CD4-positive, alpha-beta T cell (primary cell): Measurements from ENCODE around the gene CAMK2A. TPM values are rescaled to one million over a fixed set of nuclear protein-coding genes. Genes with fewer than 3 reads are reported as not detected.

Source experiments
- ATAC-seq: fragments of 200-7000 bp; cut with Tn5 transposase; one replicate; pipeline ENCODE4 v1.10.0; 2022; ENCODE audit warnings: mild to moderate bottlenecking; ENCODE audit not compliant: poor library complexity
- CTCF ChIA-PET: fragments of 350-600 bp; sonication (Branson Sonifier 250); formaldehyde crosslinking; loops from one replicate; lab custom pipeline; 2021; ENCODE audit warnings: antibody characterized with exemption, inconsistent platforms; lab: Charles Lee
- POLR2A ChIA-PET: fragments of 350-600 bp; sonication (Branson Sonifier 250); formaldehyde crosslinking; loops from one replicate; lab custom pipeline; 2021; ENCODE audit warnings: antibody characterized with exemption, inconsistent platforms; lab: Charles Lee
- DNase-seq, 14 experiments: peaks; one replicate each; pipeline ENCODE4 v3.0.0-alpha.2; 2013 to 2020; ENCODE audit warnings: mixed read lengths in 2 of 14
- H3K27ac ChIP-seq, 2 donors: one replicate each; pipeline versions ENCODE4 v1.5.1 to v1.7.0; 2013; ENCODE audit warnings: low read length in 2 of 2, low read depth in 1 of 2, mild to moderate bottlenecking in 1 of 2
- H3K27me3 ChIP-seq, 2 experiments: 1 replicate in 1 of 2; 2 replicates in 1 of 2; pipeline versions ENCODE4 v1.6.1 to v1.7.0; 2013; ENCODE audit warnings: low read length in 2 of 2, control low read depth in 1 of 2, mild to moderate bottlenecking in 1 of 2, moderate library complexity in 1 of 2; ENCODE audit not compliant: insufficient read depth in 2 of 2, control insufficient read depth in 1 of 2
- H3K36me3 ChIP-seq: one replicate; pipeline ENCODE4 v1.6.1; 2013; ENCODE audit warnings: low read length, control low read depth; ENCODE audit not compliant: insufficient read depth
- H3K4me1 ChIP-seq: one replicate; pipeline ENCODE4 v1.6.1; 2013; ENCODE audit warnings: low read length, control low read depth; ENCODE audit not compliant: insufficient read depth
- H3K4me3 ChIP-seq: one replicate; pipeline ENCODE4 v1.5.1; 2013; ENCODE audit warnings: mild to moderate bottlenecking, low read length, moderate library complexity
- H3K9me3 ChIP-seq, 2 experiments: 1 replicate in 1 of 2; 2 replicates in 1 of 2; pipeline versions ENCODE4 v1.6.1 to v1.7.0; 2013; ENCODE audit warnings: low read length in 2 of 2, mild to moderate bottlenecking in 2 of 2, control low read depth in 1 of 2, moderate library complexity in 1 of 2; ENCODE audit not compliant: control insufficient read depth in 1 of 2, insufficient read depth in 1 of 2
- H3K27ac Mint-ChIP-seq: one replicate; pipeline ENCODE4 v1.8.0; 2020; ENCODE audit warnings: mixed read lengths
- H3K27me3 Mint-ChIP-seq: one replicate; pipeline ENCODE4 v1.8.0; 2021; ENCODE audit warnings: mixed read lengths
- H3K36me3 Mint-ChIP-seq: one replicate; pipeline ENCODE4 v1.8.0; 2021; ENCODE audit warnings: low read depth, mixed read lengths
- H3K4me1 Mint-ChIP-seq: one replicate; pipeline ENCODE4 v1.8.0; 2021; ENCODE audit warnings: low read depth, mixed read lengths
- H3K4me3 Mint-ChIP-seq: one replicate; pipeline ENCODE4 v1.8.0; 2020; ENCODE audit warnings: mild to moderate bottlenecking, mixed read lengths
- H3K9me3 Mint-ChIP-seq: one replicate; pipeline ENCODE4 v1.8.0; 2020; ENCODE audit warnings: mixed read lengths
- CTCF ChIP-seq: fragments of 200-600 bp; IDR thresholded peaks from one replicate; pipeline ENCODE4 v1.8.0; 2022; ENCODE audit warnings: antibody characterized with exemption, mild to moderate bottlenecking
- intact Hi-C, 2 experiments: fragments of 100-400 bp; cut with DNase I in 1 of 2; cut with micrococcal nuclease in 1 of 2; formaldehyde crosslinking; loops; one replicate each; pipeline versions ENCODE4 v1.15.1 to v1.9.0; 2023 to 2025; cut with DNase I, micrococcal nuclease
- total RNA-seq, 174 experiments: library from RNA in 2 of 174; stranded (reverse) in 2 of 174; gene quantifications; one replicate each; pipeline ENCODE4 v1.2.3 and lab custom pipeline; 2021 to 2026

Gene CAMK2A
- total RNA-seq, 2 experiments from 2014 or later, result 0.05 to 0.22 TPM

- ATAC-seq (no peak), DNase-seq (no peak)
- Histone ChIP-seq H3K4me3 (no peak overlapping the region), H3K27me3 (peaks cover 29 to 39% of the 10 kb centered on the region in 2 experiments), H3K36me3 (no peaks in the 10 kb centered on the region), H3K27ac (no peak overlapping the region), H3K4me1 (no peaks in the 10 kb centered on the region), H3K9me3 (peaks cover 0 to 4% of the 10 kb centered on the region in 2 experiments)
- no peaks in the 10 kb centered on the region for H3K36me3 Mint-ChIP-seq
- H3K9me3 Mint-ChIP-seq, result no peaks in the 10 kb centered on the region
- CTCF ChIA-PET, result no interaction called here
- intact Hi-C loops, result no loop called here
- no peak for TF ChIP-seq CTCF
- no peaks in the 10 kb centered on the region for H3K4me1 Mint-ChIP-seq
- H3K27ac Mint-ChIP-seq, result no peak overlapping the region
- H3K4me3 Mint-ChIP-seq, result no peak overlapping the region
- POLR2A ChIA-PET, result no interaction called here
- H3K27me3 Mint-ChIP-seq, result peaks cover 40% of the 10 kb centered on the region
Measured at GRCh38 chr5:150300496-150301169, 11.1 kb upstream of the CAMK2A start.

- H3K36me3 ChIP-seq, result no peaks in the 10 kb centered on the region
- no peaks in the 10 kb centered on the region for H3K36me3 Mint-ChIP-seq
- peaks cover 40% of the 10 kb centered on the region for H3K27me3 Mint-ChIP-seq
- CTCF ChIA-PET, result no interaction called here
- no peak for DNase-seq
- H3K4me1 ChIP-seq, result no peaks in the 10 kb centered on the region
- H3K4me3 Mint-ChIP-seq, result no peak overlapping the region
- H3K27me3 ChIP-seq, result peaks cover 29 to 39% of the 10 kb centered on the region in 2 experiments
- no peaks in the 10 kb centered on the region for H3K4me1 Mint-ChIP-seq
- H3K9me3 ChIP-seq, result peaks cover 0 to 4% of the 10 kb centered on the region in 2 experiments
- H3K27ac Mint-ChIP-seq, result no peak overlapping the region
- POLR2A ChIA-PET, result no interaction called here
- intact Hi-C loops, result no loop called here
- H3K4me3 ChIP-seq, result no peak overlapping the region
- no peak overlapping the region for H3K27ac ChIP-seq
- H3K9me3 Mint-ChIP-seq, result no peaks in the 10 kb centered on the region
- no peak for TF ChIP-seq CTCF
- no peak for ATAC-seq
Measured at GRCh38 chr5:150299571-150300327, 10.2 kb upstream of the CAMK2A start.

- no peak for ATAC-seq
- TF ChIP-seq CTCF, result no peak
- Mint-ChIP-seq H3K4me3 (no peak overlapping the region), H3K9me3 (no peaks in the 10 kb centered on the region), H3K27ac (no peak overlapping the region), H3K36me3 (no peaks in the 10 kb centered on the region), H3K4me1 (no peaks in the 10 kb centered on the region), H3K27me3 (peaks cover 35% of the 10 kb centered on the region)
- peaks cover 29 to 36% of the 10 kb centered on the region in 2 experiments for H3K27me3 ChIP-seq
- POLR2A ChIA-PET, result no interaction called here
- H3K9me3 ChIP-seq, result peaks cover 0 to 4% of the 10 kb centered on the region in 2 experiments
- CTCF ChIA-PET, result no interaction called here
- H3K36me3 ChIP-seq, result no peaks in the 10 kb centered on the region
- intact Hi-C loops, result no loop called here
- no peak for DNase-seq
- H3K27ac ChIP-seq, result no peak overlapping the region
- no peaks in the 10 kb centered on the region for H3K4me1 ChIP-seq
- H3K4me3 ChIP-seq, result no peak overlapping the region
Measured at GRCh38 chr5:150298701-150299451, 9.3 kb upstream of the CAMK2A start.
